GM18507 (cell line): ENCODE measurements around the gene SNED1.
A peak's percentile ranks its signal among the peaks of the same experiment; 100 is the strongest.

Source experiments
- DNase-seq: peaks from one replicate; pipeline ENCODE4 v3.0.0; 2011; ENCODE audit warnings: low read depth; ENCODE audit not compliant: insufficient read length; ENCODE audit errors: extremely low spot score
- FAIRE-seq: peaks from 2 replicates; lab custom pipeline; 2011; peaks lifted over from hg19 to GRCh38; lab: Jason Lieb, UNC

SNED1 gene

GRCh38 chr2:241014764-241015163 lies 16.3 kb downstream of the SNED1 start:
- FAIRE-seq (no peak), DNase-seq (no peak)

- DNase-seq = no peak
Observed at GRCh38 chr2:241015439-241015838, 17.0 kb downstream of the SNED1 start.

GRCh38 chr2:241017228-241017940 lies 19.0 kb downstream of the SNED1 start:
- DNase-seq (no peak), FAIRE-seq (no peak)

More at GRCh38 chr2:241015439-241015838, 17.0 kb downstream of the SNED1 start:
- no peak for FAIRE-seq

- no peak for FAIRE-seq
- no peak for DNase-seq
Observed at GRCh38 chr2:241018051-241018891, 19.9 kb downstream of the SNED1 start.

- no peak for DNase-seq
- no peak for FAIRE-seq
Observed at GRCh38 chr2:241019441-241020139, 21.2 kb downstream of the SNED1 start.

GRCh38 chr2:241020201-241020600 lies 21.8 kb downstream of the SNED1 start:
- no peak for FAIRE-seq
- DNase-seq = no peak

GRCh38 chr2:241020629-241021190 lies 22.3 kb downstream of the SNED1 start:
- FAIRE-seq = no peak
- DNase-seq = no peak

GRCh38 chr2:241025639-241026038 lies 27.2 kb downstream of the SNED1 start:
- DNase-seq = no peak
- FAIRE-seq = no peak

GRCh38 chr2:241029599-241030332 lies 31.3 kb downstream of the SNED1 start:
- DNase-seq (no peak), FAIRE-seq (no peak)

GRCh38 chr2:241030333-241030680 lies 31.9 kb downstream of the SNED1 start:
- FAIRE-seq (no peak), DNase-seq (no peak)

- no peak for DNase-seq
- no peak for FAIRE-seq
Observed at GRCh38 chr2:241030883-241031282, 32.5 kb downstream of the SNED1 start.

- FAIRE-seq (no peak), DNase-seq (no peak)
Observed at GRCh38 chr2:241031436-241032165, 33.2 kb downstream of the SNED1 start.

GRCh38 chr2:241033336-241033987 lies 35.0 kb downstream of the SNED1 start:
- DNase-seq = no peak
- FAIRE-seq = no peak

- DNase-seq (no peak), FAIRE-seq (no peak)
Observed at GRCh38 chr2:241033994-241034393, 35.6 kb downstream of the SNED1 start.

GRCh38 chr2:241034490-241035141 lies 36.2 kb downstream of the SNED1 start:
- FAIRE-seq = no peak
- no peak for DNase-seq

- no peak for DNase-seq
- FAIRE-seq = no peak
Observed at GRCh38 chr2:241035142-241035817, 36.9 kb downstream of the SNED1 start.

- FAIRE-seq = no peak
- DNase-seq = peak; percentile 14
Observed at GRCh38 chr2:241035818-241036396, 37.5 kb downstream of the SNED1 start.
